ENCODE measurements around the gene GPR152.
"Not testable (repeated sequence)": the region's sequence is repeated elsewhere in the genome, so short reads cannot be mapped to it uniquely, and the experiment has no call there.

Gene GPR152

DNA sequence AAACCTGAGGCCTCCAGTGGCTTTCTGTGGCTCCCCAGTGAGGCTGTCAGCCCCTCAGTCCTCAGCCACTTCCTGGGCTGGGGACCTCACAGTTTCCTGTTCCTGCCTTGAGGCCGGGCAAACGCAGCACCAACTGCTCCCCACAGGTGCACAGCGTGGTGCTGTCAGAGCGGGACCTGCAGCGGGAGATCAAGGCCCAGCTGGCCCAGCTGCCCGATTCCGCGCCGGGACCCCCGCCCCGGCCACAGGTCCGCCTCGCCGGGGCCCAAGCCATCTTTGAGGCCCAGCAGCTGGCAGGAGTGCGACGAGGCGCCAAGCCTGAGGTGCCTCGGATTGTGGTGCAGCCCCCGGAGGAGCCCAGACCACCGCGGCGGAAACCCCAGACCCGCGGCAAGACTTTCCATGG, 43.3 kb downstream of the GPR152 start:
- peak; percentile 57 for DNase-seq (ENCODE audit: low read depth)

DNA sequence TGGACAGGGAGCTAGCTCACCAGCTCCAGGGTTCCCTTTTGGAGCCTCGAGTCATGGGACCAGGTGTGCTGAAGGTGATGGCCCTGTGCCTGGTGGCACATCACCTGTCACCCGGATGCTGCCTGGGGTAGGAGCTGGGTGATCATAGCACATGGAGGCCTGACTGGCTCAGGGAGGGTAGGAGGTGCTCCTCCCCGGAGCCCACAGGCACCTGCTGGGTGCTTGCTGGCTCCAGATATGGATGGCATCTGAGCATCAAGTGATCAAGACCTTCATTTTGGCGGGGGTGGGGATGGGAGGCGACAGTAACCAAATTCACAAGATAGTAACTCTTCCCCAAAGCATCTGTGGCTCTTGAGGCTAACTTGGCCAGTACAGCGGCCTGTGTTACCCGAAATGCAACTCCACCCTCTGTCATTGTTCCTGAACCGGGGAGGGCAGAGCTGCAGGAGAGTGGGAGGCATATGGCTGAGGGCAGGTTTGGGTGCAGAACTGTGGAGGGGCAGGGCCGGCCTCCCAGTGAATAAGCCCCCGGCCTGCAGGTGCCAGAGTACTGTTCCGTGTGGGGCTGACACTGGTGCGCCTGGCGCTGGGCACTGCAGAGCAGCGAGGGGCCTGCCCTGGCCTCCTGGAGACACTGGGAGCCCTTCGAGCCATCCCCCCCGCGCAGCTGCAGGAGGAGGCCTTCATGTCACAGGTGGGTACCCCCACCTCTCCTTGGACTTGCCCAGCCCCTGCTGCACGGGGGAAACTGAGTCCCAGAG, 43.9 kb downstream of the GPR152 start:
- DNase-seq (ENCODE audit: low read depth) = no peak

DNA sequence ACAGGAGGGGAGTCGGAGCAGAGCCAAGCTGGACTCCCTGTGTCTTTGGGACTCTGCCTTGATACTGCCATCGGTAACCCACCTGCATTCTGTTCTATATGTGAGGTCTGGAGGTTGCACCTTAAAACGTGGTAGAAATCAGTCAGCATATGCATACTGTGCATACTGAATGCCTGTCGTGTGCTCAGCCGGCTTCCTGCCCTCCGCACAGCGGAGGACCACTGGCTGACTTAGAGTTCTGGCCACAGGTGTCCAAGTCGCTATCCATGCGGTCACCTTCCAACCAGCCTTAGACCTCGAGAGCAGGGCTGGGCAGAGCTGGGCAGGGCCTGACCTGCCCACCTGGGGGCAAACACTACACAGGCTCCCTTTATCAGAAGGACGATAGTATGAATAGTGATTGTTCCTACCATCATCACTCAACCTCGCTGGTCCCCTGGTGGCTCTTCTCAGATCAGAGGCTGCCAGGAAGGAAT, 44.8 kb downstream of the GPR152 start:
- no peak for DNase-seq (ENCODE audit: low read depth)

DNA sequence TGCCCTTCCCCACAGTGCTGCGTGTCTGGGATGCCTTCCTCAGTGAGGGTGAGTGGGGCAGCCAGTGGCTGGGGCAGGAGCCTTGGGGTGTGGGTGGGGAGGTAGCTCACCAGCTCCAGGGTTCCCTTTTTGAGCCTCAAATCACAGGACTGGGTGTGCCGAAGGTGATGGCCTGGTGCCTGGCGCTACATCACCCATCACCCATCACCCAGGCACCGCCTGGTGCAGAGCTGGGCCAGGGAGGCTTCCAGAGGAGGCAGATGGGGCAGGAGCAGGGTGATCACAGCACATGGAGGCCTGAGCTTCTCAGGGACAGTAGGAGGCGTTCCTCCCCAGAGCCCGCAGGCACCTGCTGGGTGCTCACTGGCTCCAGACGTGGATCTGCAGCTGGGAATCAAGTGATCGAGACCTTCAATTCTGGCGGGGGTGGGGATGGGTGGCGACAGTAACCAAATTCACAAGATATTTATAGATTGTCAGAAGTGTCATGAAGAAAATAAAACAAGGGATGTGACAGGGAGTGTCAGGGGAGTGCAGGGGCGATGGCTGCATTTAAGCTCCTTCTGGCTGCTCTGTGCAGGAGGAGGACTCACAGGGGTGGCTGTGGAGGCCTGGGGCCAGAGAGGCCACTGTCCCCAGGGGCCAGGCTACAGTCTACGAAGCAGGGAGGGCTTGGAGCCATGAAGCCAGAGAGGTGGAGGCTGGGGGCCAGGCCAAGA, 45.4 kb downstream of the GPR152 start:
- DNase-seq (ENCODE audit: low read depth) = no peak

DNA sequence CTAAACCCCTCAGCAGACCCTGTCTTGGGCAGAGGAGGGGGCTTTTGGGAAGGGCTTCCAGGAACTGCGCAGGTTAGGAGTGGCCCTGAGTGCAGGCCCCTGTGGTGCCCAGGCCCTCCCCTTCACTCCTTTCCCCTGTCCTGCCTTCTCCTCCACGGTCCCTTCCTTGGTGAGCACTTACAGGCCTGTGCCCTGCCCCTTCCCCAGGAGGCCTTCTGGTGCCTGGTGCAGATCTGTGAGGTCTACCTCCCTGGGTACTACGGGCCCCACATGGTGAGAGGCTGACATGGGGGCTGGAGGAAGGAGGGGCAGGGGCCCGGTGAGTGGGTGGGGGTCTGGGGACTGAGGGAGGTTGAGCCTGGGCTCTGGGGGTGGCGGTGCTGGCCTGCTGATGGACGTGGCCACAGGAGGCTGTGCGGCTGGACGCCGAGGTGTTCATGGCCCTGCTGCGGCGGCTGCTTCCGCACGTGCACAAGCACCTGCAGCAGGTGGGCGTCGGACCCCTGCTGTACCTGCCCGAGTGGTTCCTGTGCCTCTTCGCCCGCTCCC, 46.0 kb downstream of the GPR152 start:
- DNase-seq (ENCODE audit: low read depth) = no peak

DNA sequence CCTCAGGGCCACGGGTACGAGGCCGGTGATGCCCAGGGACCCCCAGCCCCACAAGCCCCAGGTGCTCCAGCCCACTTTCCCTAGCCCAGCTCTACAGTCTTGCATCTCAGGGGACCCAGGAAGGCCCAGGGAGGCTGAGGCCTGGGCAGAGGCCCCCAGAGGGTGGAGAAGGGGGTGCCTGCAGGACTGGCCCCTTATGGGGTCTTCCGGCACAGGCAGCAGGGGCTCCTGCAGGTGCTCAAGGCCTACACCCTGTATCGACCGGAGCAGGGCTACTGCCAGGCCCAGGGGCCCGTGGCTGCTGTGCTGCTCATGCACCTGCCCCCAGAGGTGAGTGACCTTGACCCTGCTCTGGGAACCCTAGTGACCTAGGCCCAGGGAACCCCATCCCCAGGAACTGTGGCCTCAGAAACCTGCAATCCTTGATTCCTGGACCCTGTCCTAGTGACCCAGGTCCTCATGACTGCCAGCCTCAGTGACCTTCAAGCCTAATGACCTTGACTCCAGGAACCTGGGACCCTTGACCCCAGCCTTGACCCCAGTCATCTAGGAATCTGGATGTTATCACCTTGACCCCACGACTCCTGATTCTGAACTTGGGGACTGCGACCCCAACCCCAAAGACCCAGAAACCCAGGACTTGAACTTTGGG, 46.7 kb downstream of the GPR152 start:
- no peak for DNase-seq (ENCODE audit: low read depth)

DNA sequence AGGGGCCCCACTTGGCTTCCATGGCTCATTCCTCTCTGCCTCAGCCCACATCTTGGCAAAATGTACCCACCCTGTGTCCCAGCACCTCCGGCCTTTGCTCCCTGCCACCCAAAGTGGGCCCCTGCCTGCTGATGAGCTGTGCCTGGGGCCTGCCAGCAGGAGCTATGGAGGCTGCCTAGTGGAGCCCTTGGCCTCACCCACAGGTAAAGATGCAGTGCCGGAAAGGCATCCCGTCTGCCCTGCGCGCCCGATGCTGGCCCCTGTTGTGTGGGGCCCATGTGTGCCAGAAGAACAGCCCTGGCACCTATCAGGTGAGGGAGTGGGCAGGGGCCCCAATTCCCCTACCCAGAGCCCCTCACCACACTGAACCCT, 47.3 kb downstream of the GPR152 start:
- DNase-seq (ENCODE audit: low read depth) = no peak

DNA sequence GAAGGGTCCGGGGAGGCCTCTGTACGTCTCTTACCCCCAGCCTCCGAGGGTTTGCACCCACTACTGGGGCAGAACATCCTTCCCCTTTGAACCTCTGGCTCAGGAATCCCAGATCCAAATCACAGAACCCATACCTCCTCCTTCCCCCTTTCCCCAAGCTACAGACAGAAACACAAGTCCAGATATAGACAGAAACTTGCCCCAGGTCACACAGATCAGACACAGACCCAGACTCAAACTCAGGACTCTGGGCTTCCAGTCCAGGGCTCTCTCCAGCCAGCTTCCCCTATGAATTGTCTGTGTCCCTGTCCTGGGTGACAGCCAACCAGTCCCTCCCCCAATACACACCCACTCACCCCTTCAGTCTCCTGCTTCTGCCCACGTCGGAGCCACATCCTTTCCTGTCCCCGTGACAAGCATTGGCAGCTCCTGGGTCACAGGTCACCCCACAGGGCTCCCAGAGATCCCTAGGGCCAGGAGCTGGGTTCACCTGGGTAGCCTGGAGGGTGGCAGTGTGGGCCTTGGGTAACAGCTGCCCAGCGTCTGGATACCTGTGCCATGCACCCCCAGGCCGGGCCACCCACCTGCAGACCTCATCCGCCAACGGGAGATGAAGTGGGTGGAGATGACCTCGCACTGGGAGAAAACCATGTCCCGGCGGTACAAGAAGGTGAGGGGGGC, 47.9 kb downstream of the GPR152 start:
- no peak for DNase-seq (ENCODE audit: low read depth)

DNA sequence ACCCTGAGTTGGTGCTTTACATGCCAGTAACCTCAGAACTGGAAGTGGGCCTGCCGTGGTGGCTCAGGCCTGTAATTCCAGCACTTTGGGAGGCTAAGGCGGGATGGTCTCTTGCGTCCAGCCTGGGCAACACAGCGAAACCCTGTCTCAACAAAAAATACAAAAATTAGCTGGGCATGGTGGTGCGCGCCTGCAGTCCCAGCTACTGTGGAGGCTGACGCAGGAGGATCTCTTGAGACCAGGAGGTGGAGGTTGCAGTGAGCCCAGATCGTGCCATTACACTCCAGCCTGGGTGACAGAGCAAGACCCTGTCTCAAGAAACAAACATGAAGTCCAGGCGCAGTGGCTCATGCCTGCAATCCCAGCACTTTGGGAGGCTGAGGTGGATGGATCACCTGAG, 49.4 kb downstream of the GPR152 start:
- not testable (repeated sequence) for DNase-seq (ENCODE audit: low read depth)

DNA sequence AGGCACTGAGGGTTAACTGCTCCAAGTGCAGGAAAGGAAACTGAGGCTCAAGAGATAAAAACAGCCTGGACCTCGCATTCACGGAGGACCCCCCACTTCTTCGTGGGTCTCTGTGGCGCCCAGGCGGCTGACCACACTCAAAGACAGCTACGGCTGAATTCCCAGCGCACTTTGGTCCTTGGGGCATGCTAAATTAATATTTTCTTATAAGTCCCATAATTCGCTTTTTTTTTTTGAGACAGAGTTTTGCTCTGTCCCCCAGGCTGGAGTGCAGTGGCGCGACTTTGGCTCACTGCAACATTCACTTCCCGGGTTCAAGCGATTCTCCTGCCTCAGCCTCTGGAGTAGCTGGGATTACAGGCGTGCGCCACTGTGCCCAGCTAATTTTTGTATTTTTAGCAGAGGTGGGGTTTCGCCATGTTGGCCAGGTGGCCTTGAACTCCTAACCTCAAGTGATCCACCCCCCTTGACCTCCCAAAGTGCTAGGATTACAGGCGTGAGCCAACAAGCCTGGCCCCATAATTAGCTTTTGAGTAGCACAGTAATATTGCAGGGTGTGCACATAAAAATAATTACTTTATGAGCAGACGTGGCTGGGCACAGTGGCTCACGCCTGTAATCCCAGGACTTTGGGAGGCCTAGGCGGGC, 50.2 kb downstream of the GPR152 start:
- not testable (repeated sequence) for DNase-seq (ENCODE audit: low read depth)

DNA sequence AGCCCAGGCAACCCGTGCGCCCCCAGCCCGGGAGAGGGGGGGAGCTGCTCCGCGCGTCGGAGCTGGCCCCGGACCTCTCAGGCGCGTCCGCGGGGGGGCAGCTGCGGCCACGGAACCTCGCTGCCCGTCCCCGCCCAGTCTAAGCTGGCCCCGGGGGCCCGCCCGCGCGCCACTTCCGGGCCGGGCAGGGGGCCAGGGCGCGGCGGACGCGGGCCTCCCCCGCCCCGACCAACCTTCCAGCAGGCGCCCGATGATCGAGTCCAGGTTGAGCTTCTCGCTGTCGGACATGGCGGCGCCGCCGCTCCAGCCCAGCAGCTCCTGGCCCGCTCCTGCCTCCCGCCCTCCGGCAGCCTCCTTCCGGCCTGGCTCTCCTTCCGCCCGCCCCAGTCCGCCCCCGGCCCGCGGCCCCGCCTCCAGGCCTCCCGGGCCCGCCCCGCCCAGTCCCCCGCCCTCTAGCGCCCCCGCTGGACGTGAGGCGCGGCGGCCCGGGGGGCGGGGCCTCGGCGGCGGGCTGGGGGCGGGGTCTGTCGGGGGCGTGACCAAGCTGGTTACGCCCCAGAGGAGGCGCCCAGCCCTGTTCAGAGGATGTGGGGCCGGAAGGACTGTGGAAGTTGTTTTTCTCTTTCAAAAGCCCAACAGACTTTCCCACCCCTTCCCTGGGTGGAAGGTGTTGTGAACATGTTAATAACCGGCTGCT, 50.9 kb downstream of the GPR152 start, which contains the start of gene PPP1CA:
Gene PPP1CA (minus strand): TSS at position 364 of the 697 bp plus-strand sequence. CDS start 76 bp downstream, at position 288.
- DNase-seq (ENCODE audit: low read depth) = peak; percentile 90
